GM12892 (cell line): ENCODE measurements around the gene RERGL.

ENCODE experiments used
- POLR2A ChIP-seq: IDR thresholded peaks from 2 replicates; pipeline ENCODE4 v1.6.1; 2011; ENCODE audit warnings: low read depth, low read length, control low read depth
- POLR2AphosphoS5 ChIP-seq: IDR thresholded peaks from 2 replicates; pipeline ENCODE4 v1.6.1; 2011; ENCODE audit warnings: low read depth, low read length, control low read depth

GRCh38 chr12:18074001-18074400 lies 16.0 kb downstream of the RERGL start:
- no peak for TF ChIP-seq POLR2A
- TF ChIP-seq POLR2AphosphoS5: no peak
